NCI-H82 treated with DMSO at 0.1 percent for 48 hours (cell line): ENCODE data around the gene SLC25A43.
"Not testable (repeated sequence)": the region's sequence is repeated elsewhere in the genome, so short reads cannot be mapped to it uniquely, and the experiment has no call there.

ENCODE experiments used
- DNase-seq: peaks from one replicate; lab custom pipeline; 2025; ENCODE audit not compliant: unreplicated experiment; lab: John Stamatoyannopoulos, UW

Gene SLC25A43

GRCh38 chrX:119398974-119399771 is at the start of gene SLC25A43:
Gene SLC25A43 (plus strand): TSS chrX:119399336. CDS start chrX:119399404, 68 bp downstream.
- no peak for DNase-seq

GRCh38 chrX:119359618-119360382 is 39.3 kb upstream of the SLC25A43 start:
- no peak for DNase-seq

- DNase-seq, result not testable (repeated sequence)
These were observed 37.7 kb upstream of the SLC25A43 start for GRCh38 chrX:119361451-119361850.

- DNase-seq, result not testable (repeated sequence)
These were observed 37.1 kb upstream of the SLC25A43 start for GRCh38 chrX:119362074-119362473.

- DNase-seq, result no peak
These were observed 35.7 kb upstream of the SLC25A43 start for GRCh38 chrX:119363391-119363790.

- DNase-seq, result not testable (repeated sequence)
These were observed 27.3 kb upstream of the SLC25A43 start for GRCh38 chrX:119371861-119372260.

- no peak for DNase-seq
These were observed 24.4 kb upstream of the SLC25A43 start for GRCh38 chrX:119374736-119375135.

GRCh38 chrX:119375561-119375960 is 23.6 kb upstream of the SLC25A43 start:
- DNase-seq, result no peak

- peak; percentile 51 for DNase-seq
These were observed 22.8 kb upstream of the SLC25A43 start for GRCh38 chrX:119376312-119376711.

GRCh38 chrX:119381349-119381944 is 17.7 kb upstream of the SLC25A43 start:
- no peak for DNase-seq

GRCh38 chrX:119382606-119383005 is 16.5 kb upstream of the SLC25A43 start:
- DNase-seq, result no peak

- not testable (repeated sequence) for DNase-seq
These were observed 12.5 kb upstream of the SLC25A43 start for GRCh38 chrX:119386685-119387084.

GRCh38 chrX:119387426-119387825 is 11.7 kb upstream of the SLC25A43 start:
- not testable (repeated sequence) for DNase-seq

- no peak for DNase-seq
These were observed 9.9 kb upstream of the SLC25A43 start for GRCh38 chrX:119389214-119389613.

- peak; percentile 6 for DNase-seq
These were observed 9.2 kb upstream of the SLC25A43 start for GRCh38 chrX:119389871-119390501.

- no peak for DNase-seq
These were observed 7.9 kb upstream of the SLC25A43 start for GRCh38 chrX:119391279-119391678.

- DNase-seq, result no peak
These were observed 6.0 kb upstream of the SLC25A43 start for GRCh38 chrX:119393144-119393543.

- no peak for DNase-seq
These were observed 556 bp upstream of the SLC25A43 start for GRCh38 chrX:119398587-119398973.

- no peak for DNase-seq
These were observed 601 bp downstream of the SLC25A43 start for GRCh38 chrX:119399772-119400101.

- no peak for DNase-seq
These were observed 2.4 kb downstream of the SLC25A43 start for GRCh38 chrX:119401569-119401968.

GRCh38 chrX:119402588-119402987 is 3.5 kb downstream of the SLC25A43 start:
- DNase-seq, result no peak
